ENCODE results near the gene PARD6B.

- TF ChIP-seq PPARA (CRISPR knock-in tag; IDR thresholded peaks at IDR 0.05; ENCODE audit: borderline replicate concordance), result no peak
- no peak for TF ChIP-seq ZFP30 (CRISPR knock-in tag; IDR thresholded peaks at IDR 0.05)
- TF ChIP-seq, protein P1, sequence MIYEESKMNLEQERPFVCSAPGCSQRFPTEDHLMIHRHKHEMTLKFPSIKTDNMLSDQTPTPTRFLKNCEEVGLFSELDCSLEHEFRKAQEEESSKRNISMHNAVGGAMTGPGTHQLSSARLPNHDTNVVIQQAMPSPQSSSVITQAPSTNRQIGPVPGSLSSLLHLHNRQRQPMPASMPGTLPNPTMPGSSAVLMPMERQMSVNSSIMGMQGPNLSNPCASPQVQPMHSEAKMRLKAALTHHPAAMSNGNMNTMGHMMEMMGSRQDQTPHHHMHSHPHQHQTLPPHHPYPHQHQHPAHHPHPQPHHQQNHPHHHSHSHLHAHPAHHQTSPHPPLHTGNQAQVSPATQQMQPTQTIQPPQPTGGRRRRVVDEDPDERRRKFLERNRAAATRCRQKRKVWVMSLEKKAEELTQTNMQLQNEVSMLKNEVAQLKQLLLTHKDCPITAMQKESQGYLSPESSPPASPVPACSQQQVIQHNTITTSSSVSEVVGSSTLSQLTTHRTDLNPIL (CRISPR knock-in tag; IDR thresholded peaks at IDR 0.05; ENCODE audit: low read depth), result no peak
- no peak for TF ChIP-seq RARB (CRISPR knock-in tag; IDR thresholded peaks at IDR 0.05)
- TF ChIP-seq ZC3H10 (CRISPR knock-in tag; IDR thresholded peaks at IDR 0.05), result no peak
- TF ChIP-seq POU6F1 (CRISPR knock-in tag; IDR thresholded peaks at IDR 0.05; ENCODE audit: borderline replicate concordance, low read depth), result no peak
- TF ChIP-seq ZNF565 (CRISPR knock-in tag; conservative IDR thresholded peaks at IDR 0.05; ENCODE audit: low read depth), result no peak
- TF ChIP-seq ZNF8 (CRISPR knock-in tag; IDR thresholded peaks at IDR 0.05), result no peak
- no peak for TF ChIP-seq BACH2 (CRISPR knock-in tag; IDR thresholded peaks at IDR 0.05; ENCODE audit: borderline replicate concordance)
Measured at GRCh38 chr20:50728486-50728980, 2.8 kb upstream of the PARD6B start.
